Measurements from ENCODE around the gene CCNE1.

CCNE1 gene

DNA sequence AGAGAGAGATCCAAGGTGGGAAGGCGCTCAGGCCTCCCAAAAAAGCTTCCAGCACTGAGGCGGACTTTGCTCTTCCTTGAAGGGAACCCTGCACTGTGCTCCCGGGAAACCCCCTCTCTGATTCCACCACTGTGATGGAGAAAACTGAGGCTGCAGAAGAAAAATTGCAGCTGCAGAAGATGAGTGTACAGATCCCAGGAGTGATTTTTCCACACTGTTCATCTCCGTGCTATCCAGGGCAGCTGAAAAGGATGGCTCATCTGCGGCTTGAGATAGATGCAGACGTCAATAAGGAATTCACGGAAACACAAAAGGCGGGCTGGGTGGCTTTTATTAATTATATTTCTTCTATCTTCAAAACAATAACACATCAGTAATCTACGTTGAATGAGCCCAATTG is 26.2 kb downstream of the CCNE1 start:
- Histone ChIP-seq H3K4me1 (ENCODE audit: insufficient read depth, low read length) (peaks cover 4% of the 10 kb centered on the region; the same call in 1 of the 2 replicates), H3K9ac (ENCODE audit: low read depth, low read length) (no peak overlapping the region), H3K27ac (ENCODE audit: low read depth, low read length) (no peak overlapping the region), H3K4me3 (ENCODE audit: low read length) (no peak overlapping the region), H3K27me3 (ENCODE audit: insufficient read depth, low read length) (peaks cover 12% of the 10 kb centered on the region), H3K36me3 (ENCODE audit: insufficient read depth, low read length) (no peaks in the 10 kb centered on the region), H3K9me3 (ENCODE audit: insufficient read depth, low read depth, low read length) (no peaks in the 10 kb centered on the region)
- WGBS, result 92% methylated on average over 9 of the region's 9 CpGs

DNA sequence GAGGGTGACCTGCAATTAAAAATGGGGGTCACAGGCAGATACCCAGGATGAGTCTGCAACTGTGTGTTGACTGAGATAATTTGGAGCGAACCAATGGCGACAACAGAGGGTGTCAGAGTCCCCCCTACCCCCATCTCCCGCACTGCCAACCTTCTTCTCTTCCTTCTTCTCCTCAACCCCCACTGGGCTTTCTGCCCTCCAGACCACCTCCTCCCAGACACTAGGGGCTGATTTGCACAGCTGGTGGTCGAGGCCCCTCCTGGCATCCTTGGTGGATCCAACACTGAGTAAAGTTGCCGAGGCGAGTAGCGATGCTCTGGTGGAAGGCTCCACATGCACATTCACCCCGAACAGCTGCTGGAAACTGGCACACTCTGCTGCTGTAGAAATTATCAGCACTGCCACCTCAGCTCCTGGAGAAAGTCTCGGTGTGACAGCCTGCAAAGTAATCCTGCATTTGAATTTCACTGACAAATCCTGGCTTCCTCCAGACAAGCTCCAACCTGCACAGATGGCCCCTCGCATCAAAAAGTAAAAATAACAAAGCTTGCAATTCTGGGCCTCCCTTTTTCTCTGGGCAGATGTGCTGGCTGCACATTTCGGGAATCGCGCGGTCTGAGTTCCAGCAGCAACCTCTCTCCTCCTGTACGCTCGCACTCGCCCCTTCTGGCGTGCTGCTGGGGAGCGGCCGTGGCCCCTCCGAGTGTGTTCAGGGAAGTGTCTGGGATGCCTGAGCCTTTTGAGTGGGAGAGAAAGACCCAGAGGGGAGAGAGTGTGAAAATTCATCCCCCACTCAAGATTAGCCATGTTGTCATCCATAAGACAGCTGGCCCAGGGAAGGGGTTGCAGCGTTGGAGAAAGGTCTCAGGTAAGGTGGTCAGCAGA is 28.5 kb downstream of the CCNE1 start:
- Histone ChIP-seq H3K4me1 (ENCODE audit: insufficient read depth, low read length) (peaks cover 4% of the 10 kb centered on the region; the same call in 1 of the 2 replicates), H3K9ac (ENCODE audit: low read depth, low read length) (no peak overlapping the region), H3K36me3 (ENCODE audit: insufficient read depth, low read length) (no peaks in the 10 kb centered on the region), H3K27me3 (ENCODE audit: insufficient read depth, low read length) (peaks cover 24% of the 10 kb centered on the region), H3K9me3 (ENCODE audit: insufficient read depth, low read depth, low read length) (no peaks in the 10 kb centered on the region), H3K4me3 (ENCODE audit: low read length) (no peak overlapping the region), H3K27ac (ENCODE audit: low read depth, low read length) (no peak overlapping the region)
- WGBS, result 85% methylated on average over 22 of the region's 22 CpGs

DNA sequence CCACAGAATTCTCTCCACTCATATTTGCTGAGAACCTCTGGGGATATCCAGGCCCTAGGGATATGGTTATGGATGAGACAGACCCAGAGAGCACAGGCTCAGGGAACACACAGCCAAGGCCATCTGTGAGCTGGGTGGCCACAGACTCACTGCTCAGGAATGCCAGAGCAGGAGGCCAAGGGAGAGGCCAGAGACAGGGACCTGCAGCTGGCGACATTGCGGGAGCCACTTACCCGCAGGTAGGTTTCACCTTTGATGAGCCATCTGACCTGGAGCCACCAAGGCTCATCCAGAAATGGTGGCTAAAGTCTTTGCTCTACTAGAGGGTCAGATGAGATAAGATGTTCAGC is 29.4 kb downstream of the CCNE1 start:
- Histone ChIP-seq H3K36me3 (ENCODE audit: insufficient read depth, low read length) (no peaks in the 10 kb centered on the region), H3K27me3 (ENCODE audit: insufficient read depth, low read length) (peaks cover 24% of the 10 kb centered on the region), H3K4me3 (ENCODE audit: low read length) (no peak overlapping the region), H3K4me1 (ENCODE audit: insufficient read depth, low read length) (peaks cover 6% of the 10 kb centered on the region; the same call in 1 of the 2 replicates), H3K9ac (ENCODE audit: low read depth, low read length) (no peak overlapping the region), H3K27ac (ENCODE audit: low read depth, low read length) (no peak overlapping the region), H3K9me3 (ENCODE audit: insufficient read depth, low read depth, low read length) (no peaks in the 10 kb centered on the region)
- 95% methylated on average over 3 of the region's 3 CpGs for WGBS

DNA sequence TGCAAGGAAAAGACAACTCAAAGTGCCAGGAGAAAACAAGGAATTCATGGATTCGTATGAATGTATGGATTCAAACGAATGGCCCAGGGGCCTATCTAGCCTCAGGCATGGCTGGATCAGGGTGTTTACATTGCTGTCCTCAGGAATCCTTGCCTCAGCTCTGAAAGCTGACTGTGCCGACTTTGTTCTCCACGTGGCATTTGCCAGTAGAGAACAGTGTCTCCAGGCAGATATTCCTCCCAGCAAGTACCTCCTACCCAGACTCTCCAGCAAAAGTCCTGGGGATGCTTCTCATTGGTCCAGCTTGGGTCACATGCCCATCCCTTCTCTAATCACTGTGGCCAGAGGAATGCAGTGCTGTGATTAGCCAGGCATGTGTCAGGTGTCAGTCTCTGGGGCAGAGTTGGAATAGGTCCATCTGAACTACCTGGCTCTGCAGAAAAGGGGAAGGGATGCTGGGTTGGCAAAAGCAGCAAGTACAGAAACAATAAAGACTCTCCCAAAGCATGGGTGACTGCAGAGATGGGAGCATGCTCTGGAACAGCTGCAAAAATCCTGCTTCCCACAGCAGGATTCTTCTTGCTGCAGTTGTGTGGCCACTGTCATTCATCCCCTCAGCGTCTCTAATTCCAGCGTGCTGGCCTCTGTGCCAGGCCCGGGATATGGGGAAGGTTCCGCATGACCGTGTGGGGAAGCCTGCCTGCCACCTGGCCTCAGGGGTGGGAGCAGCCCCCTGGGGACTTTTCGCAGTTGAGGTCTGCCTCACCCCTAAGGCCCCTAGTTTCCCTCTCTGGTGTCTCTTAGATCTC is 30.0 kb downstream of the CCNE1 start:
- H3K4me1 ChIP-seq (ENCODE audit: insufficient read depth, low read length), result peaks cover 6% of the 10 kb centered on the region; the same call in 1 of the 2 replicates
- peaks cover 24% of the 10 kb centered on the region for H3K27me3 ChIP-seq (ENCODE audit: insufficient read depth, low read length)
- WGBS, result 81% methylated on average over 10 of the region's 10 CpGs
- H3K9me3 ChIP-seq (ENCODE audit: insufficient read depth, low read depth, low read length), result no peaks in the 10 kb centered on the region
- no peaks in the 10 kb centered on the region for H3K36me3 ChIP-seq (ENCODE audit: insufficient read depth, low read length)
- H3K27ac ChIP-seq (ENCODE audit: low read depth, low read length), result no peak overlapping the region
- no peak overlapping the region for H3K9ac ChIP-seq (ENCODE audit: low read depth, low read length)
- H3K4me3 ChIP-seq (ENCODE audit: low read length), result no peak overlapping the region

DNA sequence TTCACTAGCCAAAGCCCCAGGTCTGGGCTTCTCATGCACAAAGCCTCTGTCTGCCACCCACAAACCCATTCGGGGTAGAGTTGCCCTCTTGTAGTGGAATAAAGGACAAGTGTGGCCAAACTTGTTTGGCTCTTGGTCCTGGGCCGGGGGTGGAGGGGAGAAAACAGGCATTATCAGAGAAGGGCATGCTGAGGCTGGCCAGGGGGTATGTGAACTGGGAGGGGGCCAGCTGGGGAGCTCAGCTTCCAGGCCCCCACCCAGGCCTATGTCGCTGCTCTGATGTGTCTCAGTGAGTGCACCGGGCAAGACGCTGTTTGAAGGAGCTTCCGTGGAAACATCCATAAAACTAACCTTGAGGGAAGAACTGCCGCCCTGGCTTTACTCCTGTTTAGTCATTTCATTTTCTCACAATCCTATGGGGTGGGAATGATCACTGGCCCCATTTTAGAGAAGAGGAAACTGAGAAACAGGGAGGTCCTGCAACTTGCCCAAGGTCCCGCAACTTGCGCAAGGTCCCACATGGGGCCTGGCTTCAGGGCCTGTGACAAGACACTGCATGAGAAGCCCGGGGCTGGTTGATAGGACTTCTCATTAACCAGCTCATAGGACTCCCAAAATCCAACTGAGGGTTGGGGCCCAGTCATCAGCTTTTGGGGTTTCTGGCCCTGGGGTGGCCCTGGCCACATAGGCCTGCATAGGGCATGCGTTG is 30.8 kb downstream of the CCNE1 start:
- Histone ChIP-seq H3K27ac (ENCODE audit: low read depth, low read length) (no peak overlapping the region), H3K4me3 (ENCODE audit: low read length) (peak overlapping the region; percentile 91), H3K4me1 (ENCODE audit: insufficient read depth, low read length) (peaks cover 6% of the 10 kb centered on the region; the same call in 1 of the 2 replicates), H3K36me3 (ENCODE audit: insufficient read depth, low read length) (no peaks in the 10 kb centered on the region), H3K27me3 (ENCODE audit: insufficient read depth, low read length) (peaks cover 24% of the 10 kb centered on the region), H3K9me3 (ENCODE audit: insufficient read depth, low read depth, low read length) (no peaks in the 10 kb centered on the region), H3K9ac (ENCODE audit: low read depth, low read length) (no peak overlapping the region)
- WGBS, result 83% methylated on average over 11 of the region's 11 CpGs

DNA sequence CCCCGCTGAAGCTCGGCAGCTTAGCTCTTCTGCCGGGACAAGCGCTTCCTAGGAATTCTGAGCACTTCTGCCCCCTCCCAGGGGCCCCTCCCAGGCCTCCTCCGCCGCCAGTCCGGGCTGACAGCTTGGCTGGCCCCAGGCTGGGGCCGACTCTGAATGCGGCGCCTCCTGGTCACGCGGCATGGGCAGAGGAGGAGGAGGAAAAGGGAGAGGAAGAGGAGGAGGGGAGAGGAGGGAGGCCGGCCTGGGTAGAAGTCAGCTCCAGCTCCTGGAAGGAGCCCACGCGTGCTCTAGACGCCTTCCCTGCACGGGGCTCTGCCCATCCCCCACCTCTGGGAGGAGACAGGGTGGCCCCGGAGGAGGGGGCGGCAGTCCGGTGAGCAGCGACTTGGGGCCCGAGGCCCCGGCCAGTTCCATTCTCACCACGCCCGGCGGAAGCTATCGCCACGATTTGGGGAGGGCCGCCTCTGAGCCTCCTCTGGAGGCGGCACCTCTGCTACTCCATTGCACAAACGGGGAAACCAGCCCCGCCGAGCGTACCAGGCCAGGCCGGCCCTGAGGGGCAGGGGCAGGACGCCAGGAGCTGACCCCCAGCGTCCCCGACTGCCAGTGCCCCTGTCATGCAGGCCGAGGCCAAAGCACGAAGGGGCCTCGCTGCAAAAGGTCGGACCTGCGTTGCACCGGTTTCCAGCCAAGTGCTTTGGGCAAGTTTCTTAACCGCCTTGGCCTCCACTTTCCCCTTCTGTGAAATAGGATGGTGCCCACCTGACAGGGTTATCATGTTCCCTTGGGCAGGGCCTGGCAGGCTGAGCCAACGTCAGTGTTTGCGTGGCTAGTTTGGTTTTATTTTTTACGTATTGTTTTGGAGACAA is 31.6 kb downstream of the CCNE1 start:
- Histone ChIP-seq H3K9ac (ENCODE audit: low read depth, low read length) (no peak overlapping the region), H3K4me3 (ENCODE audit: low read length) (peak overlapping the region; percentile 91), H3K27ac (ENCODE audit: low read depth, low read length) (no peak overlapping the region), H3K36me3 (ENCODE audit: insufficient read depth, low read length) (no peaks in the 10 kb centered on the region), H3K27me3 (ENCODE audit: insufficient read depth, low read length) (peaks cover 24% of the 10 kb centered on the region), H3K4me1 (ENCODE audit: insufficient read depth, low read length) (peaks cover 6% of the 10 kb centered on the region; the same call in 1 of the 2 replicates), H3K9me3 (ENCODE audit: insufficient read depth, low read depth, low read length) (no peaks in the 10 kb centered on the region)
- 6% methylated on average over 48 of the region's 48 CpGs for WGBS

DNA sequence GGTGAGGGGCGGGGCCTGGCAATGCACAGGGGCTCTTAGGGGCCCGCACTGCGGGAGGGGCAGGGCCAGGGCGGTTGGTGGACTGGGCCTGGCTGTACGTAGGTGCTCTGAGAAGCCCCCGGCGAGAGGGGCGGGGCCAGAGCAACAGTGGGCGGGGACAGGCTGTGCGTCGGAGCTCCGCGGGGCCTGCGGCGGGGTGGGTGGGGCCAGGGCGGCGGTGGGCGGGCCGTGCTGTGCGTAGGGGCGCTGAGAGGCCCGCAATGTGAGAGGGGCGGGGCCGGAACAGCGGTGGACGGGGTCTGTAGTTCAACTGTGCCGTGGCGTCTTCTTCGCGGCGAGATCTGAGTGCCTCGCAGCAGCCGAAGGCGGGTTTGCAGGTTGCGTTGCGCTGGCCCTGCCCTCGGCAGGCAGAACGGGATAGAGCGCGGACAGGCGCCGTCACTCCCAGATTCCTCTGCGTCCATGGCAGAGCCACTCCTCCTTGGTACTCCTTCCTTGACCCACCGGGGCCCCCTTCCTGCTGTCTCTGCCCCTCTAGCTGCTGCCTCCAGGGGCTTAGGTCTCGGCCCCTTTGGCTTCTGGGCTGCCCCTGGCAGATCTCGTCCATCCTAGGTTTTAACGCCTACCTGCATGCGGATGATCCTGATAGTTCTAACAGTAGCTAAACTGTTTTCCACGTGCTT is 33.2 kb downstream of the CCNE1 start:
- peak overlapping the region; percentile 91 for H3K4me3 ChIP-seq (ENCODE audit: low read length)
- under 1% methylated on average over 49 of the region's 49 CpGs for WGBS
- H3K9ac ChIP-seq (ENCODE audit: low read depth, low read length), result peak overlapping the region; percentile 53; the same call in 1 of the 2 replicates
- H3K27ac ChIP-seq (ENCODE audit: low read depth, low read length), result peak overlapping the region; percentile 49; the same call in 1 of the 2 replicates
- H3K27me3 ChIP-seq (ENCODE audit: insufficient read depth, low read length), result peaks cover 24% of the 10 kb centered on the region
- H3K36me3 ChIP-seq (ENCODE audit: insufficient read depth, low read length), result no peaks in the 10 kb centered on the region
- H3K9me3 ChIP-seq (ENCODE audit: insufficient read depth, low read depth, low read length), result no peaks in the 10 kb centered on the region
- peaks cover 6% of the 10 kb centered on the region; the same call in 1 of the 2 replicates for H3K4me1 ChIP-seq (ENCODE audit: insufficient read depth, low read length)

DNA sequence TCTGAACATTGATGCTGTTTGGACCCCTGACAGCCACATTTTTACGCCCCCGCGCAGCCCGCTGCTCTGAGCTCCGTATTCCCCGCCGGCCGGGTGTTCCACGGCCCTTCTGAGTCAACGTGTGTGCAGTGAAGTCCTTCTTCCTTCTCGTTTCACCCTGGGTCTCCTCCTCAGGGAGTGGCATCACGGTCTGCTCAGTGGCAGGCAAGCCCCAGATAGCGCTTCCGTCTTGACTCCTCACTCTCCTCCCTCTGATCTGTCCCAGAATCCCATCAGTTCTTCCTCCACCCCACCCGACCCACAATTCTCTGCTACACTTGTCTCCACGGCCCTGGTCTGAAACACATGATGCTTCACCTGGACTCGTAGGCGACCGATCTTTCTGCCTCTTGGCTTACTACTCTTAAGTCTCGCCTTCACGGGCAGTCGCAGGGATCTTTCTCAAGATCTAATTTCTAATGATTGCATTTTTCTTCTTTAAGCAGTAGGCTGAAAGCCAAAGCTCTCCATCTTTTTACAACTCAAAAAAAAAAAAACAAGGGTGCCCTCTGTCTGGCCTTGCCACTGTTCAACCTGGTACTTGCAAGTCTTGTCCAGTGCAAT is 33.9 kb downstream of the CCNE1 start:
- Histone ChIP-seq H3K9ac (ENCODE audit: low read depth, low read length) (peak overlapping the region; percentile 53; the same call in 1 of the 2 replicates), H3K4me1 (ENCODE audit: insufficient read depth, low read length) (peaks cover 6% of the 10 kb centered on the region; the same call in 1 of the 2 replicates), H3K27ac (ENCODE audit: low read depth, low read length) (peak overlapping the region; percentile 49; the same call in 1 of the 2 replicates), H3K36me3 (ENCODE audit: insufficient read depth, low read length) (no peaks in the 10 kb centered on the region), H3K4me3 (ENCODE audit: low read length) (peak overlapping the region; percentile 91), H3K9me3 (ENCODE audit: insufficient read depth, low read depth, low read length) (no peaks in the 10 kb centered on the region), H3K27me3 (ENCODE audit: insufficient read depth, low read length) (peaks cover 24% of the 10 kb centered on the region)
- 5% methylated on average over 22 of the region's 22 CpGs for WGBS

DNA sequence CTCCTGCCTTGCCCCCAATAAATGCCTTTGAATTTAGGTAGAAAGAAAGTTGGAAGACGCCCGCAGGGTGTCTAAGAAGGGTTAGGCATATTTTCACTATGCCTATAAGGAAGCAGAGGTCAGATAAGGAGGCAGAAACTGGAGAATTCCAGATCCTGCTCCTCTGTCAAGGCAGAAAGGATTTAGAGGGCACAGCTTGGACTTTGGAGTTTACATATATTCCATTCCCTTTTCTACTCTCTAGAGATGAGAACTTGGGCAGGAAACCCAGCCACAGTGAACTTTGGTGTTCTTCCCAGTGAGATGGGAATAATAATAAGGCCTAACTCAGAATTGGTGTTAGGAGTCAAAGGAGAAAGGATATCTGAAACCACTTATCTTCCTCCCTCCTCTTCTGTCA is 37.4 kb downstream of the CCNE1 start:
- Histone ChIP-seq H3K9me3 (ENCODE audit: insufficient read depth, low read depth, low read length) (no peaks in the 10 kb centered on the region), H3K4me3 (ENCODE audit: low read length) (no peak overlapping the region), H3K27me3 (ENCODE audit: insufficient read depth, low read length) (peaks cover under 1% of the 10 kb centered on the region; the same call in 1 of the 2 replicates), H3K9ac (ENCODE audit: low read depth, low read length) (no peak overlapping the region), H3K4me1 (ENCODE audit: insufficient read depth, low read length) (0 out of 2 replicates have a peak, but pooled peaks cover 2% of the 10 kb centered on the region), H3K27ac (ENCODE audit: low read depth, low read length) (no peak overlapping the region), H3K36me3 (ENCODE audit: insufficient read depth, low read length) (no peaks in the 10 kb centered on the region)
- WGBS, result 87% methylated on average over 2 of the region's 2 CpGs

Data from HUES64 (cell line).